LHCN-M2 (cell line): ENCODE data around the gene CIDEB. TPM values are rescaled to one million over a fixed set of nuclear protein-coding genes. Genes with fewer than 3 reads are reported as not detected.
"Not testable (repeated sequence)": the region's sequence is repeated elsewhere in the genome, so short reads cannot be mapped to it uniquely, and the experiment has no call there.

Experiments
- DNase-seq: peaks from one replicate; pipeline ENCODE4 v3.0.0-alpha.2; 2012; ENCODE audit warnings: low read depth
- total RNA-seq: library from RNA; depleted of rRNA; stranded (reverse); fragments of >200 nt; gene quantifications from 2 replicates; pipeline ENCODE4 v1.2.3, GENCODE V29; 2014

Gene CIDEB
- total RNA-seq, 1 experiment from 2014 or later = 0.34 TPM

- DNase-seq = peak; percentile 59
Measured at GRCh38 chr14:24332268-24332993, 24.7 kb upstream of the CIDEB start.

GRCh38 chr14:24331731-24332267, 24.0 kb upstream of the CIDEB start:
- no peak for DNase-seq

GRCh38 chr14:24330973-24331674, 23.3 kb upstream of the CIDEB start:
- DNase-seq = no peak

- no peak for DNase-seq
Measured at GRCh38 chr14:24329736-24330135, 22.0 kb upstream of the CIDEB start.

GRCh38 chr14:24329073-24329663, 21.4 kb upstream of the CIDEB start:
- DNase-seq = no peak

GRCh38 chr14:24327914-24328313, 20.1 kb upstream of the CIDEB start:
- not testable (repeated sequence) for DNase-seq

- no peak for DNase-seq
Measured at GRCh38 chr14:24327303-24327702, 19.5 kb upstream of the CIDEB start.

GRCh38 chr14:24325963-24326362, 18.2 kb upstream of the CIDEB start:
- no peak for DNase-seq

- no peak for DNase-seq
Measured at GRCh38 chr14:24325041-24325530, 17.3 kb upstream of the CIDEB start.

- DNase-seq = no peak
Measured at GRCh38 chr14:24324024-24324423, 16.2 kb upstream of the CIDEB start.

GRCh38 chr14:24323341-24323740, 15.6 kb upstream of the CIDEB start:
- no peak for DNase-seq

- DNase-seq = no peak
Measured at GRCh38 chr14:24322672-24323071, 14.9 kb upstream of the CIDEB start.

GRCh38 chr14:24321212-24321975, 13.6 kb upstream of the CIDEB start:
- DNase-seq = no peak

GRCh38 chr14:24317141-24317928, 9.6 kb upstream of the CIDEB start:
- peak; percentile 52 for DNase-seq

GRCh38 chr14:24316597-24316950, 8.8 kb upstream of the CIDEB start:
- DNase-seq = no peak

GRCh38 chr14:24315807-24316596, 8.2 kb upstream of the CIDEB start:
- no peak for DNase-seq

- no peak for DNase-seq
Measured at GRCh38 chr14:24315243-24315806, 7.5 kb upstream of the CIDEB start.

GRCh38 chr14:24314377-24315193, 6.8 kb upstream of the CIDEB start:
- no peak for DNase-seq

- DNase-seq = no peak
Measured at GRCh38 chr14:24313913-24314312, 6.1 kb upstream of the CIDEB start.
